HEK293 (cell line): ENCODE data around the gene TRAF3.
A peak's percentile ranks its signal among the peaks of the same experiment; 100 is the strongest.

Experiments used
- CTCF ChIA-PET: fragments of 350-600 bp; formaldehyde crosslinking; extraction: SDS; loops from one replicate; lab custom pipeline; 2021; ENCODE audit warnings: antibody characterized with exemption; lab: Yijun Ruan, JAX
- POLR2A ChIA-PET: fragments of 300-600 bp; formaldehyde crosslinking; extraction: SDS; loops from one replicate; lab custom pipeline; 2020; ENCODE audit warnings: antibody characterized with exemption, inconsistent platforms; lab: Yijun Ruan, JAX
- H3K27ac ChIP-seq: fragments of 200-500 bp; sonication (Bioruptor generic); 2 replicates; pipeline ENCODE4 v1.5.1; 2014; ENCODE audit warnings: low read depth, low read length, control low read depth, inconsistent platforms; ENCODE audit errors: extremely low read depth
- H3K36me3 ChIP-seq, 2 experiments: fragments of 200-500 bp in 1 of 2; sonication (Bioruptor generic) in 1 of 2; 1 replicate in 1 of 2; 2 replicates in 1 of 2; pipeline ENCODE4 v1.5.1; 2014 to 2017; ENCODE audit warnings: inconsistent platforms in 2 of 2, low read length in 2 of 2; ENCODE audit not compliant: control insufficient read depth in 2 of 2, insufficient read depth in 1 of 2
- H3K4me1 ChIP-seq: fragments of 200-500 bp; sonication (Bioruptor generic); 2 replicates; pipeline ENCODE4 v1.5.1; 2014; ENCODE audit warnings: mild to moderate bottlenecking, low read length, inconsistent platforms; ENCODE audit not compliant: control insufficient read depth, insufficient read depth
- H3K4me3 ChIP-seq: 2 replicates; pipeline ENCODE4 v1.5.1; 2011; ENCODE audit warnings: low read depth, mild to moderate bottlenecking, control low read depth, low read length, moderate library complexity
- H3K9me3 ChIP-seq: fragments of 200-500 bp; sonication (Bioruptor generic); 2 replicates; pipeline ENCODE4 v1.5.1; 2014; ENCODE audit warnings: low read depth, low read length, inconsistent platforms; ENCODE audit not compliant: control insufficient read depth, insufficient read depth
- KLF7 ChIP-seq: fragments of 450-650 bp; formaldehyde crosslinking; IDR thresholded peaks from 2 replicates; pipeline ENCODE4 v1.5.1; 2016; ENCODE audit warnings: missing biosample characterization, missing genetic modification characterization, borderline replicate concordance
- OSR2 ChIP-seq: fragments of 450-650 bp; formaldehyde crosslinking; IDR thresholded peaks from 2 replicates; pipeline ENCODE4 v1.5.1; 2016; ENCODE audit warnings: missing biosample characterization, missing genetic modification characterization
- SCRT2 ChIP-seq: fragments of 450-650 bp; formaldehyde crosslinking; IDR thresholded peaks from 2 replicates; pipeline ENCODE4 v1.5.1; 2016; ENCODE audit warnings: missing biosample characterization, missing genetic modification characterization
- ZBTB17 ChIP-seq: fragments of 450-650 bp; formaldehyde crosslinking; IDR thresholded peaks from 2 replicates; pipeline ENCODE4 v1.5.1; 2016; ENCODE audit warnings: missing biosample characterization, missing genetic modification characterization
- ZBTB20 ChIP-seq: fragments of 450-650 bp; formaldehyde crosslinking; IDR thresholded peaks from 2 replicates; pipeline ENCODE4 v1.5.1; 2016; ENCODE audit warnings: missing biosample characterization, missing genetic modification characterization
- ZBTB8A ChIP-seq: fragments of 450-650 bp; formaldehyde crosslinking; IDR thresholded peaks from 2 replicates; pipeline ENCODE4 v1.5.1; 2016; ENCODE audit warnings: missing biosample characterization, missing genetic modification characterization
- ZNF274 ChIP-seq, 2 experiments: fragments of 200-500 bp in 1 of 2; fragments of 450-650 bp in 1 of 2; sonication (Bioruptor generic) in 1 of 2; formaldehyde crosslinking in 1 of 2; IDR thresholded peaks; 2 replicates each; pipeline versions ENCODE4 v1.5.1 to v1.6.1; 2014 to 2016; ENCODE audit warnings: borderline replicate concordance in 1 of 2, inconsistent platforms in 1 of 2, low read length in 1 of 2, missing biosample characterization in 1 of 2, missing genetic modification characterization in 1 of 2
- ZNF311 ChIP-seq: fragments of 450-650 bp; formaldehyde crosslinking; IDR thresholded peaks from 2 replicates; pipeline ENCODE4 v1.5.1; 2017; ENCODE audit warnings: missing biosample characterization, missing genetic modification characterization, borderline replicate concordance
- ZNF335 ChIP-seq: fragments of 450-650 bp; formaldehyde crosslinking; conservative IDR thresholded peaks from 2 replicates; pipeline ENCODE4 v1.5.1; 2016; ENCODE audit warnings: missing biosample characterization, missing genetic modification characterization
- ZNF423 ChIP-seq: fragments of 450-650 bp; formaldehyde crosslinking; IDR thresholded peaks from 2 replicates; pipeline ENCODE4 v1.5.1; 2016; ENCODE audit warnings: missing biosample characterization, missing genetic modification characterization
- ZNF426 ChIP-seq: fragments of 450-650 bp; formaldehyde crosslinking; IDR thresholded peaks from 2 replicates; pipeline ENCODE4 v1.5.1; 2017; ENCODE audit warnings: missing biosample characterization, missing genetic modification characterization, mild to moderate bottlenecking, inconsistent platforms, moderate library complexity
- ZNF561 ChIP-seq: fragments of 450-650 bp; IDR thresholded peaks from 2 replicates; pipeline ENCODE4 v1.5.1; 2018; ENCODE audit warnings: missing biosample characterization, missing genetic modification characterization, borderline replicate concordance
- ZNF600 ChIP-seq: fragments of 450-650 bp; formaldehyde crosslinking; IDR thresholded peaks from 2 replicates; pipeline ENCODE4 v1.5.1; 2016; ENCODE audit warnings: missing biosample characterization, missing genetic modification characterization
- ZNF629 ChIP-seq: fragments of 450-650 bp; formaldehyde crosslinking; IDR thresholded peaks from 2 replicates; pipeline ENCODE4 v1.5.1; 2017; ENCODE audit warnings: missing biosample characterization, missing genetic modification characterization
- TF ChIP-seq, protein P1 (sequence below): fragments of 450-650 bp; formaldehyde crosslinking; IDR thresholded peaks from 2 replicates; pipeline ENCODE4 v1.5.1; 2016; ENCODE audit warnings: missing biosample characterization, missing genetic modification characterization
- TF ChIP-seq, protein P2 (sequence below): fragments of 450-650 bp; formaldehyde crosslinking; optimal IDR thresholded peaks from 2 replicates; pipeline ENCODE3; 2016; ENCODE audit warnings: missing biosample characterization, mild to moderate bottlenecking, missing genetic modification characterization
- TF ChIP-seq, protein P3 (sequence below): fragments of 450-650 bp; formaldehyde crosslinking; IDR thresholded peaks from 2 replicates; pipeline ENCODE4 v1.5.1; 2017; ENCODE audit warnings: missing biosample characterization, missing genetic modification characterization

The TRAF3 gene

DNA sequence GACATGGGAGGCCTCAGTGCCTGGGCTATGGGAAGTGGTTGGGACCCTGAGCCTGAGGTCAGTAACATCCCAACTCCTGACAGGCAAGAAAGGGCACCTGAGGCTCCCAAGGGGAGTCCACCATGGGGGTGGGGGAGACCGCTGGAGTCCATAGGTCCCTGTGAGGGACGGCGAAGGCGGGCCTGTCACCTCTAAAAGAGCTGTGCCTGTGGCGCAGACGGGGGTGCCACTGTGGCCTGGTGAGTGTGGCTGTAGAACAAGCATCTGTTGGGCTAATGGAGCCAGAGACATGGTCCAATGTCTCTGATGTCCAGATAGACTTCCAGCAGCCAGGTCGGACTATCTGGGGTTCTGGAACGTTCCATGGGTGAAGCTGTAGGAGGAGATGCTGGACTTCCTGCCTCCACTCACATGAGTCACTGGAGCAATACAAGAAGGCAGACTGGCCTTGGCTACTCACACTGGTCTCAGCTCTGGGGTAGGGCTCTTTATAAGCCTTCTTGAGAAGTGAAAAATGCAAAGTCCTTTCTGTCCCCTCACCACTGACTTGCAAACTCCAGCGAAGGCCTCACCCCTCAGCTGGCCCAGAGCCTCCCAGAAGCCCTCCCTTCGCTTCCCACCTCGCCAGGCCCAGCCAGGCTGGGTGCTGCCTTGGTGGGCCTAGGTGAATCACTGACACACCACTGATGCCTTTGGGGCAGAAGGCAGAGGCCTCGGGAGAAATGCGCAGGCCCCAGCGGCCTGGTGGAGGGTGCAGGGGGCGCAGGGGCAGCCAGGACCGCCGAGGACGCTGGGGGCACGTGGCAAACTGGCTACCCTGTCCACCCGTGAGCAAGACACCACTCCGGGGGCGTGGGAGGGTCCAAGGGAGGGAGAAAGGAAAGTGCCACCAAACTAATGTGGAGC lies 1.1 kb upstream of the TRAF3 start (continued):
- TF ChIP-seq, protein P1, sequence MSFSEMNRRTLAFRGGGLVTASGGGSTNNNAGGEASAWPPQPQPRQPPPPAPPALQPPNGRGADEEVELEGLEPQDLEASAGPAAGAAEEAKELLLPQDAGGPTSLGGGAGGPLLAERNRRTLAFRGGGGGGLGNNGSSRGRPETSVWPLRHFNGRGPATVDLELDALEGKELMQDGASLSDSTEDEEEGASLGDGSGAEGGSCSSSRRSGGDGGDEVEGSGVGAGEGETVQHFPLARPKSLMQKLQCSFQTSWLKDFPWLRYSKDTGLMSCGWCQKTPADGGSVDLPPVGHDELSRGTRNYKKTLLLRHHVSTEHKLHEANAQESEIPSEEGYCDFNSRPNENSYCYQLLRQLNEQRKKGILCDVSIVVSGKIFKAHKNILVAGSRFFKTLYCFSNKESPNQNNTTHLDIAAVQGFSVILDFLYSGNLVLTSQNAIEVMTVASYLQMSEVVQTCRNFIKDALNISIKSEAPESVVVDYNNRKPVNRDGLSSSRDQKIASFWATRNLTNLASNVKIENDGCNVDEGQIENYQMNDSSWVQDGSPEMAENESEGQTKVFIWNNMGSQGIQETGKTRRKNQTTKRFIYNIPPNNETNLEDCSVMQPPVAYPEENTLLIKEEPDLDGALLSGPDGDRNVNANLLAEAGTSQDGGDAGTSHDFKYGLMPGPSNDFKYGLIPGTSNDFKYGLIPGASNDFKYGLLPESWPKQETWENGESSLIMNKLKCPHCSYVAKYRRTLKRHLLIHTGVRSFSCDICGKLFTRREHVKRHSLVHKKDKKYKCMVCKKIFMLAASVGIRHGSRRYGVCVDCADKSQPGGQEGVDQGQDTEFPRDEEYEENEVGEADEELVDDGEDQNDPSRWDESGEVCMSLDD, result no peak

DNA sequence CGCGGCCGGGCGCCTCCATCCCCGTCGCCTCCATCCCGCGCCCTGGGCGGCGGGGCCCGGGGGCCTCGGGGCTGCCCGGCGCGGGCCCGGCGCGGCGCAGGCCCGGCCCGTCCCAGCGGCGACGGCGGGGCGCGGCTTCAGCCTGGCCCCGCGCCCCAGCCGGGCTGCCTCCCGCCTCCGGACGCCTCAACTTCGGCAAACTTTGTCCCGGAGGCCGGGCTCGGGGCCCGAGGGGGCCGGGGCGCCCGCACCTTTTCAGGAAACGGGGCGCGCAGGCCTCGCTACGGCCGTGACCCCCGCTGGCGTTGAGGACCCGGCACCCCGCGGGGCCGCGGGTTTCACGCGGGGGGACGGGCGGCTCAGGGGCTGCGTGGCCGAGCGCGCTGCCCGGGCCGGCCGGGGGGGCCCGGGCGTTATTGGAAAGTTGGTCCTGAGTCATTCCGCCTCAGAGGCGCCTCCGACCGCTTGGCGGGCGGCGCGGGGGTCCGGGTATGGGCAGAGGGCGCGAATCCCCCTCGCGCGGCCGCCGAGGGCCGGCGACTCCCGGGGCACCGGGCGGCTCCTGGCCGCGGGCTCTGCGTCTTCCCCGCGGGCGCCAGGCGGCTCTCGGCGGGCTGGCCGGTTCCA lies 575 bp downstream of the TRAF3 start:
- H3K27ac ChIP-seq, result peak overlapping the region; percentile 87

DNA sequence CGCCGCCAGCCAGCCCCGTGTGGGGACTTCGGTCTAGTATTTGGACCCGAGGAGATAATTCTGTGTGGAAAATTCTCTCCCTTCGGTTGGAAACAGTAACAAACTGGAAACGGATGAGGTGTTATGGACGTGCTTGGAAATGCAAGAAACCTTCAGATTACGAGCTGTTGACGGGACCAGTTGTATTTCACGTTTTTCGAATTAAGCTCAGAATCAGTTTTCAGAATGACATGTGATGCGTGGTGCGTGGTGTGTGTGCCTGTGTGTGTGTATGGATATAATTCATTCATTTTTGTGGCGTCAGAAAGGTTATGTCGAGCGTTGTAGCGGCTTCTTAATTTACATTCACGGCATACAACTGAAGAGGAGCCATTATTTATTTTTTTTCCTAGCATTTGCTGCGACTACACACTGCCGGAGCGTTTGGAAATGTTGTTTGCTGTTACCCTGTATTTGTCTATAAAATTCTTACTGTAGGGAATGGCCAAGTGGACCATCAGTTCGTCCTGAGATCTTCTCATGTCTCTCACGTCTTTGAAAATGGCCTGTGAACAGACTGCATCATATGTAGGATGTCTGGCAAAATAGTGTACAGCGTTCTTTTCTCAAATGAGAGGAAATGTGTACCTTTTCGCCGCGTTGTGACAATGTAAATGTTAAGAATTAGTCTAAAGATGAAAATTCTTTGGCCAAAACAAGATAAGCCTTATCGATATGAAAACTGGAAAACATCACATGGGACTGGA lies 1.3 kb downstream of the TRAF3 start:
- ChIA-PET POLR2A (no interaction called here), CTCF (no interaction called here)
- TF ChIP-seq KLF7 (no peak), SCRT2 (tag by site-specific recombination) (no peak), ZBTB17 (peak; percentile 95; the same call in 1 of the 2 replicates), ZBTB20 (peak; percentile 27; the same call in 1 of the 2 replicates), ZNF561 (tag by site-specific recombination) (0 out of 2 replicates have a peak, but pooled peaks have one; percentile 5), ZNF426 (no peak), ZNF629 (tag by site-specific recombination) (peak; percentile 36; the same call in 1 of the 2 replicates), ZNF311 (tag by site-specific recombination) (no peak), ZNF274 (IDR thresholded peaks at IDR 0.05; ENCODE audit: low read length) (no peak), ZNF274 (tag by site-specific recombination; IDR thresholded peaks at IDR 0.05; ENCODE audit: borderline replicate concordance) (no peak), ZNF600 (peak; percentile 76), ZNF335 (tag by site-specific recombination) (peak; percentile 22), ZBTB8A (tag by site-specific recombination) (peak; percentile 27; the same call in 1 of the 2 replicates)
- TF ChIP-seq, protein P2, sequence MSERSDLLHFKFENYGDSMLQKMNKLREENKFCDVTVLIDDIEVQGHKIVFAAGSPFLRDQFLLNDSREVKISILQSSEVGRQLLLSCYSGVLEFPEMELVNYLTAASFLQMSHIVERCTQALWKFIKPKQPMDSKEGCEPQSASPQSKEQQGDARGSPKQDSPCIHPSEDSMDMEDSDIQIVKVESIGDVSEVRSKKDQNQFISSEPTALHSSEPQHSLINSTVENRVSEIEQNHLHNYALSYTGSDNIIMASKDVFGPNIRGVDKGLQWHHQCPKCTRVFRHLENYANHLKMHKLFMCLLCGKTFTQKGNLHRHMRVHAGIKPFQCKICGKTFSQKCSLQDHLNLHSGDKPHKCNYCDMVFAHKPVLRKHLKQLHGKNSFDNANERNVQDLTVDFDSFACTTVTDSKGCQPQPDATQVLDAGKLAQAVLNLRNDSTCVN (tag by site-specific recombination), result peak; percentile 26
- TF ChIP-seq, protein P3, sequence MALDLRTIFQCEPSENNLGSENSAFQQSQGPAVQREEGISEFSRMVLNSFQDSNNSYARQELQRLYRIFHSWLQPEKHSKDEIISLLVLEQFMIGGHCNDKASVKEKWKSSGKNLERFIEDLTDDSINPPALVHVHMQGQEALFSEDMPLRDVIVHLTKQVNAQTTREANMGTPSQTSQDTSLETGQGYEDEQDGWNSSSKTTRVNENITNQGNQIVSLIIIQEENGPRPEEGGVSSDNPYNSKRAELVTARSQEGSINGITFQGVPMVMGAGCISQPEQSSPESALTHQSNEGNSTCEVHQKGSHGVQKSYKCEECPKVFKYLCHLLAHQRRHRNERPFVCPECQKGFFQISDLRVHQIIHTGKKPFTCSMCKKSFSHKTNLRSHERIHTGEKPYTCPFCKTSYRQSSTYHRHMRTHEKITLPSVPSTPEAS (tag by site-specific recombination), result peak; percentile 82
- Histone ChIP-seq H3K4me3 (peak overlapping the region; percentile 69), H3K27ac (peak overlapping the region; percentile 87), H3K36me3 (no peaks in the 10 kb centered on the region; a peak in 1 of 3 replicates), H3K4me1 (peaks cover 8% of the 10 kb centered on the region), H3K9me3 (no peaks in the 10 kb centered on the region)

More for the DNA sequence above, 575 bp downstream of the TRAF3 start:
- no peaks in the 10 kb centered on the region for H3K9me3 ChIP-seq
- TF ChIP-seq ZNF561 (tag by site-specific recombination), result peak; percentile 43; the same call in 1 of the 2 replicates
- no peak for TF ChIP-seq ZNF423 (tag by site-specific recombination)
- TF ChIP-seq, protein P2 (tag by site-specific recombination), result peak; percentile 45
- TF ChIP-seq OSR2 (tag by site-specific recombination), result no peak
- H3K36me3 ChIP-seq, result no peaks in the 10 kb centered on the region; a peak in 1 of 3 replicates
- ChIA-PET CTCF (no interaction called here), POLR2A (no interaction called here)
- peak overlapping the region; percentile 69 for H3K4me3 ChIP-seq
- H3K4me1 ChIP-seq, result peaks cover 8% of the 10 kb centered on the region
